Erythroblast (primary cell): ENCODE data around the gene TNP1.

Source experiments
- DNase-seq, 2 experiments: peaks; one replicate each; lab custom pipeline; 2025; lab: John Stamatoyannopoulos, UW
- GATA1 ChIP-seq: IDR thresholded peaks from 2 replicates; pipeline ENCODE4 v1.6.1; 2011; ENCODE audit warnings: low read depth, mild to moderate bottlenecking, control low read depth, low read length, moderate library complexity
- POLR2A ChIP-seq: IDR thresholded peaks from 2 replicates; pipeline ENCODE4 v1.6.1; 2011; ENCODE audit warnings: mild to moderate bottlenecking, low read length

TNP1 gene

DNA sequence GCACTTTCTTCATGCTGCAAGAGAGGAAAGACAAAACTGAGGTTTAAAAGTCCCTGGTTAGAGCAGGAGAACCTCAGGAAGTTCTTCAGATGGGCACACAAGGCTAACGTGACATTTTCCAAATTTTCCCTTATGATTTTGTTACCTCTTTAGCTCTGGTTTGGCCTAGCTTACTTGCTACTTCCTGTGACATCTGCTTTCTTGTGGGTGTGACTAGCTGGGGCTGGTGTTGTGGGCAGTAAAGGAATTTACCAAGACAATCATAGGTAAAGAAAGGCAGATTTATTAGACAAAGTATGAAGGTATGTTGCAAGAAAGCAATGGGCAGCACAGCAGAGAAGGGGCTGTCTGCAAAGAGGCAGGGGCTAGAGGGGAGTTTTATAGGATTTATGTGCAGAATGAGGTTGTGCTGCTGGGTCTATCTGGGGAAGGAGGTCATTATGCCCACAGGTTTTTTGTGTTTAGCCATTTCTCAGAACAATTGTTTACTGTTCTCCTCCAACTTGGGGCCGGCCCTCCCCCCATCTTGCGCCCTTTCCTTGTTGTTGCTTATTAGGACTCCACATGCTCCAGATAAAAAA lies 6.7 kb upstream of the TNP1 start:
- no peak for DNase-seq
- TF ChIP-seq GATA1 (no peak), POLR2A (no peak)

- DNase-seq = no peak
These were observed 5.8 kb upstream of the TNP1 start for GRCh38 chr2:216865658-216866057.

DNA sequence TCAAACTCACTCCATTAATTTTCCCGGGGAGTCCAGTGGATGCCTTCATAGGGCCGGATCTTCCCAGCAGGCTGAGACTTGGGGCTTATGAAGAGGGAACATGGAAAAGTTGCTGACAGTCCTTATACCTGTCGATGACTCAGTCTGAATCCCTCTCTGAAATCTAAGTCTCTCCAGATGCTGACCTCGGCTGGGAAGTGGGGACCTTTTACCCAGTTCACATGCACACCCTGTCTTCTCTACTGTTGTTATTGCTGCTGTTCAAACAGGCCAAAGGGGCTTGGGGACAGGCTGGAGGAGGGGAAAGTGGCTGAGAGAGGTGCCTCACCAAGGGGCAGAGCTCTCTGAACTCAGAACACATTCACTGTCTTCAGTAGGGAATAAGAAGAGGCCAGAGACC lies 4.1 kb upstream of the TNP1 start:
- no peak for DNase-seq
- no peak for TF ChIP-seq GATA1
- TF ChIP-seq POLR2A = no peak

More at GRCh38 chr2:216865658-216866057, 5.8 kb upstream of the TNP1 start:
- TF ChIP-seq GATA1 (no peak), POLR2A (no peak)

DNA sequence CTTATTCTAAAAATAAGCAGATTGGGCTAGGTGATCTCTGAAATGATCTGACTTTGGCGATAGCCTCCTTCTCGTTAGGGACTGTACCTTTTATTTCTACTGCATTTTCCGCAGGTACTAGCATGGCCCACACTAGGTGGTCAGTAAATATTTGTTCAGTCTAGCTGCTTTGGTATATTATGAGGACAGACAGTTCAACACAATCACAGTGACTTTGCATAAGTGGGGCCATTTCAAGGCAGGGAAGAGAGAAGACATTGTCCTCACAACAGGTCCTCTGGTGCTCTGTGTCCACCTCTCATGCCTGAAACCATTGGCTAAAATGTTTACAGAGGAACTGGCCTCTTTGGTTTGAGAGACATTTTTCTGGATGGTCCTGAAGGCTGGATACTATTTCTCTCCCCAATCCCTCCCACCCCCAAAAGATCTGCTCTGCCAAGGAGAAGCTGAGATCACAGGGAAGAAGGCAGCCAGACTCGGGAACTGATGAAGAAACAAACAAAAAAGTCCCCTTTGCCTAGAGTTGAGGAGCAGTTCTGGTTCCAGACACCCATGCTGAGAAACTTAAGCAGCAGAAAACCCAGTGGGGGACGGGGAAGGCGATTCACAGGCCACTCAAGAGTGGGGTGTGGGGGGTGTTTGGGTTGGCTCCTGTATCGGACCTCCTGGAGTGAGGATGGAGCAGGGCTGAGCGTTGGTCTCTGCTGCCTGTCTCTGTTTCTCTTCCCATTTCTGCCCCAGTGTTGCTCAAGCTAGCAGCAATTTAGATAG lies 2.9 kb upstream of the TNP1 start:
- peak in 1 of 2 experiments; percentile 20 for DNase-seq
- TF ChIP-seq POLR2A (no peak), GATA1 (no peak)

DNA sequence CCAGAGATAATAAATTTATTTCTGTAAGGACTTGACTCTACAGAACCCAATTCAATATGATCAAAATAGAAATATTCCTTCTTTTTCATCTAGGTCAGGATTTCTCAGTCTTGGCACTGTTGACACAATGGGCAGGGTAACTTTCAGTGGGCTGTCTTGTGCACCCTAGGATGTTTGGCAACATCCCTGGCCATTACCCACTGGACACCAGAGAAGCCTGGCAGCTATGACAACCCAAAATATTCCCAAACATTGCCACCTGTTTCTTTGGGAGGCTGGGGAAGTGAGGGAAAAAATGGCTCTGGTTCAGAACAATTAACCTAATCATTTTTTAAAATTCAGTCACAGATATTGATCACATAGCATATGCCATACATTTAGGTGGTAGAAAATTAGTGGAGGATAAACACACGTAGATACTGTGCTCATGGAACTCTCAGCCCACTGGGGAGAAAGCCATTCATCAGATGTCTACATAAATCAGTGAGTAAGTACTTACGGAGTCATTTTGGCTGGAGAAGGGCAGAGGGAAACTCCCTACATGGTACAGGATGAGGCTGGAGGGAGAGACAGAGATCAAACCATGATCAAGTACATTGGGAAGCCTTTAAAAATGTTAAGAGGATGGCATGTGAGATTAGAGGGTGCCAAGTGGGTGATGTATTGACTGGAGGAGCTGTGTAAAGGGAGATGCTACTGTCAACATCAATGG lies 718 bp upstream of the TNP1 start:
- DNase-seq = no peak
- TF ChIP-seq GATA1 = no peak
- TF ChIP-seq POLR2A = no peak

GRCh38 chr2:216858312-216858711 lies 1.6 kb downstream of the TNP1 start:
- TF ChIP-seq GATA1 (no peak), POLR2A (no peak)
- DNase-seq = no peak

GRCh38 chr2:216857131-216857550 lies 2.7 kb downstream of the TNP1 start:
- TF ChIP-seq POLR2A (no peak), GATA1 (no peak)
- DNase-seq = no peak

DNA sequence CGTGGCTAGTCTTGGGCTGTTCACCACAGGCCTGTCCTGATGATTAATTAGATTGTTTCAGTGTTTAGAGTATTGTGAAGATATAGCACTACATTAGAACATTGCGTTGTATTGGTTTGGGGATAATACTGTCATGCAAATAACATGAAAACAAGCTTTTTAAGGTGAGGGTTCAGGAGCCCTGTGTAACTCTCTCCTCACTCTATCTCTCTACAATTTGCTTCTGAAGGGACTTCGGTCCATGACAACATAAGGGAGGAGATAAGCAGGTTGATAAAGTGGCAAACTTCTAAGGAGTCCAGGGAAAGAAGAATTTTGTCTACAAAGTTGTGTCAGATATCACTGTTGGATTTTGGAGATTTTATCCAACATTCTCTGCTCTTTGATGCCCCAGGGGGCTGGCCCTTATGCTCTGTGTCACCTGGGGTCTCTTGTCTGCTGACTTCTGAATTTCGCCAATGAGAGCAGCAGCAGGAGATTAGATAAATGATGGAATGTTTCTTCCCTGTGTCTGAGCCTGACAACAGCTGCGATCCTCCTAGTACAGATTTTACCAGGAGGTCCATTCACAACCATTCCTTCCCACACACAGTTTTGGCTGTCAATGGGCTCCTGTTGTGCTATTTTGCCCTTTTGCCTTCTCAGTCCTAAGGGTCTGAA lies 3.3 kb downstream of the TNP1 start:
- no peak for DNase-seq
- no peak for TF ChIP-seq POLR2A
- no peak for TF ChIP-seq GATA1

GRCh38 chr2:216855605-216856004 lies 4.3 kb downstream of the TNP1 start:
- no peak for TF ChIP-seq POLR2A
- no peak for TF ChIP-seq GATA1
- no peak for DNase-seq

DNA sequence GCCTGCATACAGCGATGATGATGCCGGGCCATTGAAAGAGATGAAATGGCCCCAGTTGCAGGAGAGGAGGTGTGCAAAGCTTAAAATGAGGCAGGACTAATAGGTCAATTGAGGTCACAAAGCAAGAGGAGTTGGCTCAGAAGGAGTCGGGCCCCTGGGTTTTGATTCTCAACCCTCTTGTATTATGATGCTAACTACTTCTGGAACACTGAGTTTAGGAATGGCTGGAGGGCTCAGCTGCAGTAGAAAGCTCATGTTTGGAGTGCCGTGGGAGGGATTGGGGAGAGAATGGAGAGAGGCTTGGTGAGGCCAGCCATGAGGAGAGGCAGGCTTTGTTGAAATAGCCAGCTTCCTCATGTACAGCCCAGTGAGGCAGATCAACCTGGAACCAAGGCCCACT lies 4.8 kb downstream of the TNP1 start:
- no peak for DNase-seq
- TF ChIP-seq GATA1 (no peak), POLR2A (no peak)

- TF ChIP-seq POLR2A (no peak), GATA1 (no peak)
- DNase-seq = peak; percentile 35 to 59
These were observed 8.3 kb downstream of the TNP1 start for GRCh38 chr2:216851486-216852090.

- DNase-seq = no peak
- TF ChIP-seq GATA1 (no peak), POLR2A (no peak)
These were observed 9.1 kb downstream of the TNP1 start for GRCh38 chr2:216850665-216851322.

GRCh38 chr2:216849987-216850386 lies 9.9 kb downstream of the TNP1 start:
- TF ChIP-seq GATA1 (no peak), POLR2A (peak; percentile 33)
- DNase-seq = peak; percentile 63 to 81
